Cardiac fibroblast (primary cell): ENCODE results near the gene SEPSECS.

Source experiments
- DNase-seq, 2 donors: peaks; one replicate each; pipeline versions ENCODE4 v3.0.0 to v3.0.0-alpha.2; 2010; ENCODE audit warnings: low read depth in 2 of 2
- H3K4me3 ChIP-seq, 2 donors: replicated peaks in 1 of 2; 1 replicate in 1 of 2; 2 replicates in 1 of 2; pipeline ENCODE4 v1.5.1; 2011; ENCODE audit warnings: low read depth in 2 of 2, low read length in 2 of 2, mild to moderate bottlenecking in 2 of 2, moderate library complexity in 1 of 2
- TF ChIP-seq, protein P1 (sequence below): IDR thresholded peaks from one replicate; pipeline ENCODE4 v1.5.1; 2011; ENCODE audit warnings: low read depth, mild to moderate bottlenecking, low read length, inconsistent platforms

The SEPSECS gene

DNA sequence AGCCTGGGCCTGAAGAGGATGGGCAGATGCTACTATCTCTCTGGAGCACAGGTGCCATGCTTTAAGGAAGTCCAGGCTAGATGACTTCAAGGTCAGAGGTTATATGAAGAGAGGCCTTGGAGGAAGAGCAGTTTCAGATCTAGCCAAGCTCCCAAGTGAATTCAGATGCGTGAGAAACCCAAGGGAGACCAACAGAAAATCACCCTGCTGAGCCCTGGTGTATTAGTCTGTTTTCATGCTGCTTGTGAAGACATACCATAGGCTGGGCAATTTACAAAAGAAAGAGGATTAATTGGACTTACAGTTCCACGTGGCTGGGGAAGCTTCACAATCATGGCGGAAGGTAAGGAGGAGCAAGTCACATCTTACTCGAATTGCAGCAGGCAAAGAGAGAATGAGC lies 81.7 kb downstream of the SEPSECS start:
- DNase-seq = no peak
- no peak overlapping the region for H3K4me3 ChIP-seq
- TF ChIP-seq, protein P1, sequence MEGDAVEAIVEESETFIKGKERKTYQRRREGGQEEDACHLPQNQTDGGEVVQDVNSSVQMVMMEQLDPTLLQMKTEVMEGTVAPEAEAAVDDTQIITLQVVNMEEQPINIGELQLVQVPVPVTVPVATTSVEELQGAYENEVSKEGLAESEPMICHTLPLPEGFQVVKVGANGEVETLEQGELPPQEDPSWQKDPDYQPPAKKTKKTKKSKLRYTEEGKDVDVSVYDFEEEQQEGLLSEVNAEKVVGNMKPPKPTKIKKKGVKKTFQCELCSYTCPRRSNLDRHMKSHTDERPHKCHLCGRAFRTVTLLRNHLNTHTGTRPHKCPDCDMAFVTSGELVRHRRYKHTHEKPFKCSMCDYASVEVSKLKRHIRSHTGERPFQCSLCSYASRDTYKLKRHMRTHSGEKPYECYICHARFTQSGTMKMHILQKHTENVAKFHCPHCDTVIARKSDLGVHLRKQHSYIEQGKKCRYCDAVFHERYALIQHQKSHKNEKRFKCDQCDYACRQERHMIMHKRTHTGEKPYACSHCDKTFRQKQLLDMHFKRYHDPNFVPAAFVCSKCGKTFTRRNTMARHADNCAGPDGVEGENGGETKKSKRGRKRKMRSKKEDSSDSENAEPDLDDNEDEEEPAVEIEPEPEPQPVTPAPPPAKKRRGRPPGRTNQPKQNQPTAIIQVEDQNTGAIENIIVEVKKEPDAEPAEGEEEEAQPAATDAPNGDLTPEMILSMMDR = no peak

DNA sequence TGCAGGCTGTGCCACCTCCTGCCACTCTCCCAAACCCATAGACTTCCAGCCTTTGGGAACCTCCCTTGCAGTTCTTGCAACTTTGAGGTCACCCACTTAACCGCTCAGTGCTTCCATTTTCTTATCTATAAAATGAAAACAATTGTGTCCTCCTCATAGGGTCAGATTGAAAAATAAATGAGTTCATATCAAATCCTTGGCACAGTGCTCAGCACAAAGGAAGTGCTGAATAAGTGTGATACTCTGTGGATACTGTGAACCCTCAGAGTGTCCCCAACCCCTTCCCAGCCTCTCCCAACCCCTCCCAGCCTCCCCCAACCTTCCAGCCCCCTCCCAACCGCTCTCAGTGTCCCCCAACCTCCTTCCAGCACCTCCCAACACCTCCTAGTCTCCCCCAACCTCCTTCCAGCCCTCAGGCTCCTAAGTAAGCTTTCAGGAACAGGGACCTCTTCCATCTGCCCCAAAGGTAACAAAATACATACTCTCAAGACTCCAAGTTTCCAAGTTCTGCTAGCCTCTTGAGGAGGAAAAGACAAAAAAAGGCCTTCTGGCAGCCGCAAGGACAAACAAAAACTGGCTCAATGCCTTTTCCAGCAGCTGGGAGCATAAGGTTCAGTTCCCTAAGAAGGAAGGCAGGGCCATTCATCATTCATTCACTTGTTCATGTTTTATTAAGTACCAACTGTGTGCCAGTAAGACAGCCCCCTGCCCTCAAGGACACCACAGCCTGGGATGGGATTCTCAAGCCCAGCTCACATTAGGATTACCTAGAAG lies 83.4 kb downstream of the SEPSECS start:
- TF ChIP-seq, protein P1 = no peak

DNA sequence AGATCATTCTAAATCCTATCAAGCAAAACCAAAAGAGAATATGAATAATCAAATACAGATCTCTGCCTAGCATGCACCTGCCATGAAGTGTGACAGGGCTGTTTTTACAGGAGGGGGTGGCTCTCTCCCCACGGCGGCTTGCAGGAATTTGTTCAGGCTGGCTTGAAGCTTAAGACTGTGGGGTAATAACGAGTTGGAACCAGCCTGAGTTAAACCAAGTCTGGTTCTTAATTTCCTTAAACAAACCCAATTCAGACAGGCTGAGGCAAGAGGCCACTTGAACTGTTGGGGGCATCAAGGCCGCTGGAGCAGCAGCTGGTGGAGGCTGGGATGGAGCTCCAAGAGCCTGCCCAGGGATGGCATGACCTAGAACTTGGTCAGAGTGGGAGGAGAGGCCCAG lies 84.4 kb downstream of the SEPSECS start:
- DNase-seq = no peak
- TF ChIP-seq, protein P1 = no peak
- no peak overlapping the region for H3K4me3 ChIP-seq

More for the DNA sequence above, 83.4 kb downstream of the SEPSECS start:
- DNase-seq = peak in 1 of 2 donors; percentile 31
- H3K4me3 ChIP-seq = no peak overlapping the region

DNA sequence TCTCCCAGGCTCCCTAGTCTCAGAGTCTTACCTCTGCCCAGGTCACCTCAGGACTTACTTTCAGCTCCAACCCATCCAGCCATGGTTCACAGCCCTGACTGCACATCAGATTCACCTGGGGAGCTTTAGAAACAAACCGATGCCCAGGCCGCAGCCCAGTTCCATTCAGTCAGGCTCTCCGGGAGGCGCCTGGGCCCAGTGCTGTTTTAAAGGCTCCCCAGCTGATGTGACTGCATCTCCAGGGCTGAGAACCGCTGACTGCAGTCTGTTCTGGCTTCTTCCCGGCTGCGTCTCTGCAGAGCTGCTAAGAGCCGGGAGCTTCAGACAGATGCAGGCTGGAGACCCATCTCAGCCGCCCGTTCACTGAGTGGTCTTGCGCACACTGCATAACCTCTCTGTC lies 85.1 kb downstream of the SEPSECS start:
- TF ChIP-seq, protein P1 = no peak
- H3K4me3 ChIP-seq = no peak overlapping the region
- no peak for DNase-seq

DNA sequence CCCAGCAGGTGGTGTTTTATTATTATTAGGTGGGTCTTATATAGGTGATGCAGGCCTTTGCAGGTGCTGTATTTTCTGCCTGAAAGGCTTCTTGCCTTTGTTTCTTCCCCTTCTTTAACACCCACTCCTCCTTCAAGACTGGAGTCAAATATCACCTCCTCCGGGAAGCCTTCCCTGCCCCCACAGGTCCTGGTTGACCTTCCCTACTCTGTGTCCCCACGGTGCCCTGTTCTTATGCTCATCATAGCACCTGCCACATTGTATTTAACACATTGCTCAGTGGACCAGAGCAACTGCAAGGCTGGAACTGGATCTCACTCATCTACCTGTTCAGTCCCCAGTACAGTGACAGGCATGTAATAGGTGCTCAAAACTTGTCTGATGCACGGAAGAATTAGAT lies 89.7 kb downstream of the SEPSECS start:
- TF ChIP-seq, protein P1 = no peak
- H3K4me3 ChIP-seq = no peak overlapping the region
- no peak for DNase-seq
